ENCODE data around the gene KCNG2.

DNA sequence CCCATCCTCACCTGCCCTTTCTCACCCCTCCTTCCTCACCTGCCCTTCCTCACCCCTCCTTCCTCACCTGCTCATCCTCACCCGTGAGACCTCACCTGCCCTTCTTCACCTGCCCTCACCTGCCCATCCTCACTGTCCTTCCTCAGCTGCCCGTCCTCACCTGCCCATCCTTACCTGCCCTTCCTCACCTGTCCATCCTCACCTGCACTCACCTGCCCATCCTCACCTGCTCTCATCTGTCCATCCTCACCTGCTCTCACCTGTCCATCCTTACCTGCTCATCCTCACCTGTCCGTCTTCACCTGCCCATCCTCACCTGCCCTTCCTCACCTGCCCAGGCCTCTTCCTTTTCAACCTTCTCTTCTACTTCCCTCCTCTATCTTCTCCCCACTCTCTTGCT is 34.4 kb downstream of the KCNG2 start:
- TF ChIP-seq CTCF (conservative IDR thresholded peaks at IDR 0.05) (no peak), EZH2 (IDR thresholded peaks at IDR 0.05; ENCODE audit: low read depth) (no peak)
